Thyroid gland (tissue), 4 donors: ENCODE measurements around the gene RAPGEF6.

Experiments used
- POLR2A ChIP-seq, 2 donors: fragments of 450-650 bp; IDR thresholded peaks; one replicate each; pipeline ENCODE4 v1.6.1; 2017; ENCODE audit warnings: antibody characterized with exemption in 2 of 2, mild to moderate bottlenecking in 2 of 2, moderate library complexity in 1 of 2
- TF ChIP-seq, protein P1 (sequence below), 6 experiments: fragments of 200-600 bp in 3 of 6; fragments of 450-650 bp in 3 of 6; sonication (generic) in 3 of 6; IDR thresholded peaks; one replicate each; pipeline ENCODE4 v1.5.1; 2016 to 2019; ENCODE audit warnings: antibody characterized with exemption in 6 of 6, mild to moderate bottlenecking in 2 of 6, inconsistent platforms in 1 of 6, moderate library complexity in 1 of 6

DNA sequence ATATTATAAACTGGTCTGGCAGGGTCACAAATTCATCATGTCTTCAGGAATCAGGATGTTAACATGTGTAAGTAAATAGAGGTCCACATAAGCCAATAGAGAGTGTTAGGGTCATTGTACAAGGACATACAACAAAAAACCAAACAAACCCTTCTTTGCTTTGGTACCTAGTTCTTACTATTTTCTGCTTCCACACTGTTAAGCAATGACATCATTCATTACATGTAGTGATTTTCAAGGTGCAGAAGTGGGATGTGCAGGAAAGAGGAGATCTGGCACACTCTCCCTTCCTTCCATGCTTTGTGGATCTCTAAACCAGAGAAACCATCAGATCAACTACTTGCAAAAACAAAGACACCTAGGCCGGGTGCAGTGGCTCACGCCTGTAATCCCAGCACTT lies 184.1 kb downstream of the RAPGEF6 start:
- TF ChIP-seq, protein P1, sequence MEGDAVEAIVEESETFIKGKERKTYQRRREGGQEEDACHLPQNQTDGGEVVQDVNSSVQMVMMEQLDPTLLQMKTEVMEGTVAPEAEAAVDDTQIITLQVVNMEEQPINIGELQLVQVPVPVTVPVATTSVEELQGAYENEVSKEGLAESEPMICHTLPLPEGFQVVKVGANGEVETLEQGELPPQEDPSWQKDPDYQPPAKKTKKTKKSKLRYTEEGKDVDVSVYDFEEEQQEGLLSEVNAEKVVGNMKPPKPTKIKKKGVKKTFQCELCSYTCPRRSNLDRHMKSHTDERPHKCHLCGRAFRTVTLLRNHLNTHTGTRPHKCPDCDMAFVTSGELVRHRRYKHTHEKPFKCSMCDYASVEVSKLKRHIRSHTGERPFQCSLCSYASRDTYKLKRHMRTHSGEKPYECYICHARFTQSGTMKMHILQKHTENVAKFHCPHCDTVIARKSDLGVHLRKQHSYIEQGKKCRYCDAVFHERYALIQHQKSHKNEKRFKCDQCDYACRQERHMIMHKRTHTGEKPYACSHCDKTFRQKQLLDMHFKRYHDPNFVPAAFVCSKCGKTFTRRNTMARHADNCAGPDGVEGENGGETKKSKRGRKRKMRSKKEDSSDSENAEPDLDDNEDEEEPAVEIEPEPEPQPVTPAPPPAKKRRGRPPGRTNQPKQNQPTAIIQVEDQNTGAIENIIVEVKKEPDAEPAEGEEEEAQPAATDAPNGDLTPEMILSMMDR (IDR thresholded peaks at IDR 0.05) = no peak
- no peak for TF ChIP-seq POLR2A (IDR thresholded peaks at IDR 0.05)
